ENCODE data around the gene NHEJ1. TPM values are rescaled to one million over a fixed set of nuclear protein-coding genes. Genes with fewer than 3 reads are reported as not detected.
A peak's percentile ranks its signal among the peaks of the same experiment; 100 is the strongest.

The NHEJ1 gene
- total RNA-seq, 1 experiment from 2014 or later, result 16.4 TPM

GRCh38 chr2:219106251-219106650, 54.4 kb downstream of the NHEJ1 start:
- no peak overlapping the region for H3K9ac ChIP-seq (ENCODE audit: low read length)
- POLR2A ChIA-PET, result no interaction called here
- no peaks in the 10 kb centered on the region for H3K9me3 ChIP-seq (ENCODE audit: control insufficient read depth in 1 of 2, insufficient read depth in 1 of 2, low read depth in 1 of 2, low read length in 2 of 2)
- no peak for DNase-seq (ENCODE audit: low read depth, low spot score)
- no peak for ATAC-seq
- H4K20me1 ChIP-seq (ENCODE audit: insufficient read depth), result no peaks in the 10 kb centered on the region
- no peaks in the 10 kb centered on the region for H3K9me2 ChIP-seq (ENCODE audit: insufficient read depth)
- intact Hi-C loops (cut with micrococcal nuclease), result no loop called here
- no TSS peak for BruUV-seq (replicated peaks)
- H3K79me2 ChIP-seq (ENCODE audit: insufficient read depth, low read length), result no peaks in the 10 kb centered on the region
- H2AFZ ChIP-seq (ENCODE audit: low read depth, low read length, poor library complexity, severe bottlenecking), result no peak overlapping the region
- CTCF ChIA-PET, result no interaction called here
- no peak overlapping the region for H3K4me2 ChIP-seq (ENCODE audit: low read length)
- H3K4me3 ChIP-seq (replicated peaks in 1 of 2; ENCODE audit: low read depth in 1 of 2, low read length in 2 of 2), result no peak overlapping the region
- no peaks in the 10 kb centered on the region for H3K36me3 ChIP-seq (ENCODE audit: control insufficient read depth in 1 of 2, insufficient read depth in 2 of 2, low read length in 2 of 2)
- no peaks in the 10 kb centered on the region for H3K4me1 ChIP-seq (ENCODE audit: control insufficient read depth in 1 of 2, insufficient read depth in 2 of 2, low read length in 2 of 2)
- RAD21 ChIA-PET (ENCODE audit: low non-redundant PET in 1 of 2, low total read pairs in 2 of 2, uncharacterized antibody in 2 of 2, unreplicated experiment in 2 of 2), result no interaction called here
- no peaks in the 10 kb centered on the region for H3K27me3 ChIP-seq (ENCODE audit: insufficient read depth, low read length)
- H3K27ac ChIP-seq (ENCODE audit: low read depth, low read length), result no peak overlapping the region
- no peak for TF ChIP-seq SIN3A (IDR thresholded peaks at IDR 0.05; ENCODE audit: low read depth)

- ATAC-seq (peak; percentile 93), DNase-seq (ENCODE audit: low read depth, low spot score) (peak; percentile 33)
- Histone ChIP-seq H3K36me3 (ENCODE audit: control insufficient read depth in 1 of 2, insufficient read depth in 2 of 2, low read length in 2 of 2) (no peaks in the 10 kb centered on the region), H3K4me1 (ENCODE audit: control insufficient read depth in 1 of 2, insufficient read depth in 2 of 2, low read length in 2 of 2) (no peaks in the 10 kb centered on the region), H3K9ac (ENCODE audit: low read length) (no peak overlapping the region), H3K27ac (ENCODE audit: low read depth, low read length) (no peak overlapping the region), H3K9me3 (ENCODE audit: control insufficient read depth in 1 of 2, insufficient read depth in 1 of 2, low read depth in 1 of 2, low read length in 2 of 2) (no peaks in the 10 kb centered on the region), H3K4me3 (replicated peaks in 1 of 2; ENCODE audit: low read depth in 1 of 2, low read length in 2 of 2) (no peak overlapping the region), H4K20me1 (ENCODE audit: insufficient read depth) (no peaks in the 10 kb centered on the region), H3K4me2 (ENCODE audit: low read length) (no peak overlapping the region), H2AFZ (ENCODE audit: low read depth, low read length, poor library complexity, severe bottlenecking) (no peak overlapping the region), H3K79me2 (ENCODE audit: insufficient read depth, low read length) (no peaks in the 10 kb centered on the region), H3K9me2 (ENCODE audit: insufficient read depth) (no peaks in the 10 kb centered on the region), H3K27me3 (ENCODE audit: insufficient read depth, low read length) (no peaks in the 10 kb centered on the region)
- BruUV-seq (replicated peaks), result no TSS peak
- peak; percentile 62 for TF ChIP-seq RAD21 (IDR thresholded peaks at IDR 0.05; ENCODE audit: low read depth)
- TF ChIP-seq CBX3 (IDR thresholded peaks at IDR 0.05; ENCODE audit: low read depth), result peak; percentile 56; the same call in 1 of the 2 replicates
- TF ChIP-seq TCF7L2 (IDR thresholded peaks at IDR 0.05; ENCODE audit: borderline replicate concordance, extremely low read depth, insufficient read depth, insufficient read length), result no peak
- TF ChIP-seq CTCF (IDR thresholded peaks at IDR 0.05 in 2 of 3, conservative IDR thresholded peaks at IDR 0.05 in 1 of 3; ENCODE audit: borderline replicate concordance in 1 of 3, insufficient read depth in 1 of 3, low read depth in 2 of 3, low read length in 2 of 3), result peak; percentile 77 to 93 (median 92)
- intact Hi-C loops (cut with micrococcal nuclease), result loop anchor here (1.0 kb wide), 1 partner anchor 49 kb away; no protein-coding TSS in a partner anchor
- POLR2A ChIA-PET, result interaction anchor here (0.6 kb wide), 1 partner anchor 31 kb away, joined by 3 read pairs; no protein-coding TSS in a partner anchor
- RAD21 ChIA-PET (ENCODE audit: low non-redundant PET in 1 of 2, low total read pairs in 2 of 2, uncharacterized antibody in 2 of 2, unreplicated experiment in 2 of 2), result interaction anchor here (0.7 to 1.0 kb wide), 3 partner anchors 30 to 75 kb away, joined by 3 read pairs; no protein-coding TSS in a partner anchor
- CTCF ChIA-PET, result interaction anchor here (0.6 to 1.9 kb wide), 30 partner anchors 8 to 326 kb away, joined by 3 to 42 read pairs (median 4); no protein-coding TSS in a partner anchor
These were observed 56.2 kb downstream of the NHEJ1 start for GRCh38 chr2:219104107-219105035.

Data from HCT116 (cell line).